Measurements from ENCODE around the gene TFDP2. TPM values are rescaled to one million over a fixed set of nuclear protein-coding genes. Genes with fewer than 3 reads are reported as not detected.
"Not testable (repeated sequence)": the region's sequence is repeated elsewhere in the genome, so short reads cannot be mapped to it uniquely, and the experiment has no call there.

Gene TFDP2
- total RNA-seq, 3 donors from 2014 or later (not counting 1 experiment from before 2014, with no cell fraction given), result 134 to 154 (median 142) TPM

- H3K27ac Mint-ChIP-seq, result no peak overlapping the region
- no peak overlapping the region for H3K4me3 Mint-ChIP-seq
- DNase-seq, result no peak
- H3K9me3 Mint-ChIP-seq, result no peaks in the 10 kb centered on the region
- H3K27me3 Mint-ChIP-seq (ENCODE audit: low read depth in 2 of 2), result no peaks in the 10 kb centered on the region
- no peak overlapping the region for H3K4me3 ChIP-seq (ENCODE audit: low read length)
- 97% methylated on average over 4 of the region's 5 CpGs for WGBS (ENCODE audit: insufficient coverage)
- no peak for ATAC-seq
- no peaks in the 10 kb centered on the region for H3K9me3 ChIP-seq (ENCODE audit: control insufficient read depth, insufficient read depth, low read length)
- no peaks in the 10 kb centered on the region for H3K36me3 Mint-ChIP-seq
- no peaks in the 10 kb centered on the region for H3K4me1 ChIP-seq (ENCODE audit: control insufficient read depth, insufficient read depth, low read length)
- intact Hi-C loops (cut with micrococcal nuclease), result no loop called here
- no peak overlapping the region for H3K27ac ChIP-seq (ENCODE audit: low read length)
- TF ChIP-seq CTCF (IDR thresholded peaks at IDR 0.05), result no peak
- H3K27me3 ChIP-seq (ENCODE audit: control insufficient read depth, insufficient read depth, low read length), result no peaks in the 10 kb centered on the region
- peaks cover 0 to 6% of the 10 kb centered on the region in 2 donors for H3K4me1 Mint-ChIP-seq
- H3K36me3 ChIP-seq (ENCODE audit: control insufficient read depth, insufficient read depth, low read length), result peaks cover 5% of the 10 kb centered on the region
These were observed 170.2 kb downstream of the TFDP2 start for GRCh38 chr3:141979050-141979671.

- intact Hi-C loops (cut with micrococcal nuclease); DNase-seq; ATAC-seq; H3K27me3 Mint-ChIP-seq (ENCODE audit: low read depth in 2 of 2); H3K27ac Mint-ChIP-seq; H3K4me3 ChIP-seq (ENCODE audit: low read length); H3K9me3 Mint-ChIP-seq; H3K36me3 Mint-ChIP-seq; H3K4me1 Mint-ChIP-seq; H3K4me1 ChIP-seq (ENCODE audit: control insufficient read depth, insufficient read depth, low read length); H3K27ac ChIP-seq (ENCODE audit: low read length); H3K9me3 ChIP-seq (ENCODE audit: control insufficient read depth, insufficient read depth, low read length); H3K27me3 ChIP-seq (ENCODE audit: control insufficient read depth, insufficient read depth, low read length); H3K4me3 Mint-ChIP-seq: not testable (repeated sequence)
- 95% methylated on average over 8 of the region's 8 CpGs for WGBS (ENCODE audit: insufficient coverage)
- H3K36me3 ChIP-seq (ENCODE audit: control insufficient read depth, insufficient read depth, low read length), result peaks cover 10% of the 10 kb centered on the region
These were observed 174.6 kb downstream of the TFDP2 start for GRCh38 chr3:141974777-141975176.

- Histone ChIP-seq H3K36me3 (ENCODE audit: control insufficient read depth, insufficient read depth, low read length) (peaks cover 13% of the 10 kb centered on the region), H3K4me3 (ENCODE audit: low read length) (no peak overlapping the region), H3K27me3 (ENCODE audit: control insufficient read depth, insufficient read depth, low read length) (no peaks in the 10 kb centered on the region), H3K27ac (ENCODE audit: low read length) (no peak overlapping the region), H3K9me3 (ENCODE audit: control insufficient read depth, insufficient read depth, low read length) (no peaks in the 10 kb centered on the region), H3K4me1 (ENCODE audit: control insufficient read depth, insufficient read depth, low read length) (no peaks in the 10 kb centered on the region)
- DNase-seq, result no peak
- 89% methylated on average over 1 of the region's 2 CpGs for WGBS (ENCODE audit: insufficient coverage)
- Mint-ChIP-seq H3K27me3 (ENCODE audit: low read depth in 2 of 2) (no peaks in the 10 kb centered on the region), H3K36me3 (no peaks in the 10 kb centered on the region), H3K27ac (peak overlapping the region; percentile 4 to 9), H3K9me3 (no peaks in the 10 kb centered on the region), H3K4me3 (no peak overlapping the region), H3K4me1 (peaks cover 0 to 6% of the 10 kb centered on the region in 2 donors)
- no peak for ATAC-seq
- no peak for TF ChIP-seq CTCF (IDR thresholded peaks at IDR 0.05)
- intact Hi-C loops (cut with micrococcal nuclease), result no loop called here
These were observed 176.9 kb downstream of the TFDP2 start for GRCh38 chr3:141972399-141972798.

- no peaks in the 10 kb centered on the region for H3K4me1 ChIP-seq (ENCODE audit: control insufficient read depth, insufficient read depth, low read length)
- no peaks in the 10 kb centered on the region for H3K27me3 Mint-ChIP-seq (ENCODE audit: low read depth in 2 of 2)
- H3K27me3 ChIP-seq (ENCODE audit: control insufficient read depth, insufficient read depth, low read length), result no peaks in the 10 kb centered on the region
- no peaks in the 10 kb centered on the region for H3K9me3 Mint-ChIP-seq
- peaks cover 13% of the 10 kb centered on the region for H3K36me3 ChIP-seq (ENCODE audit: control insufficient read depth, insufficient read depth, low read length)
- H3K27ac ChIP-seq (ENCODE audit: low read length), result no peak overlapping the region
- H3K4me3 ChIP-seq (ENCODE audit: low read length), result no peak overlapping the region
- H3K4me1 Mint-ChIP-seq, result peaks cover 0 to 5% of the 10 kb centered on the region in 2 donors
- H3K9me3 ChIP-seq (ENCODE audit: control insufficient read depth, insufficient read depth, low read length), result no peaks in the 10 kb centered on the region
- intact Hi-C loops (cut with micrococcal nuclease), result no loop called here
- no peak for TF ChIP-seq CTCF (IDR thresholded peaks at IDR 0.05)
- H3K4me3 Mint-ChIP-seq, result no peak overlapping the region
- H3K36me3 Mint-ChIP-seq, result no peaks in the 10 kb centered on the region
- H3K27ac Mint-ChIP-seq, result peak overlapping the region; percentile 4 to 9
- no peak for DNase-seq
- ATAC-seq, result no peak
- WGBS (ENCODE audit: insufficient coverage), result 91% methylated on average over 1 of the region's 1 CpG
These were observed 177.8 kb downstream of the TFDP2 start for GRCh38 chr3:141971571-141971970.
